Right lobe of liver (tissue), 4 donors: ENCODE results near the gene PCID2.

ENCODE experiments used
- CTCF ChIP-seq, 4 donors: fragments of 200-600 bp in 3 of 4; fragments of 450-650 bp in 1 of 4; IDR thresholded peaks; one replicate each; pipeline versions ENCODE4 v1.5.1 to v1.8.0; 2016 to 2022; ENCODE audit warnings: antibody characterized with exemption in 4 of 4, mild to moderate bottlenecking in 2 of 4
- POLR2A ChIP-seq: fragments of 450-650 bp; IDR thresholded peaks from one replicate; pipeline ENCODE4 v1.6.1; 2017; ENCODE audit warnings: antibody characterized with exemption, mild to moderate bottlenecking
- donor health status: DM: no; HTN: no; CAD: no.
- donor health status: DM: no; HTN: no; CAD: no.
- donor health status: DM: no; HTN: yes; CAD: no.

GRCh38 chr13:113142876-113143275 lies 65.6 kb downstream of the PCID2 start:
- no peak for TF ChIP-seq CTCF (IDR thresholded peaks at IDR 0.05)
- TF ChIP-seq POLR2A = no peak
